Mucosa of descending colon (tissue), 3 donors: ENCODE results near the gene TMEM182. TPM values are rescaled to one million over a fixed set of nuclear protein-coding genes. Genes with fewer than 3 reads are reported as not detected.
A peak's percentile ranks its signal among the peaks of the same experiment; 100 is the strongest.

Experiments used
- ATAC-seq: fragments of 200-7000 bp; cut with Tn5 transposase; one replicate; pipeline ENCODE4 v1.9.1; 2020; ENCODE audit warnings: mild to moderate bottlenecking, moderate library complexity
- DNase-seq, 3 donors: peaks; one replicate each; pipeline ENCODE4 v3.0.0-alpha.2; 2020
- H3K36me3 ChIP-seq: fragments of 200-600 bp; one replicate; pipeline ENCODE4 v1.8.0; 2021; ENCODE audit warnings: low read depth, mild to moderate bottlenecking
- H3K4me1 ChIP-seq: fragments of 200-600 bp; one replicate; pipeline ENCODE4 v1.8.0; 2021; ENCODE audit warnings: low read depth, mild to moderate bottlenecking
- H3K4me3 ChIP-seq: fragments of 200-600 bp; one replicate; pipeline ENCODE4 v1.8.0; 2021; ENCODE audit warnings: mild to moderate bottlenecking
- H3K9me3 ChIP-seq: fragments of 200-600 bp; one replicate; pipeline ENCODE4 v1.8.0; 2021; ENCODE audit warnings: mild to moderate bottlenecking
- intact Hi-C, 2 donors: fragments of 100-400 bp; cut with DNase I in 1 of 2; cut with micrococcal nuclease in 1 of 2; formaldehyde crosslinking; loops; one replicate each; pipeline versions ENCODE4 v1.11.0 to v1.11.1; 2022; cut with DNase I, micrococcal nuclease
- total RNA-seq, 3 donors: library from RNA; stranded (reverse); fragmentation: NEBNext Ultra II Directional in 2 of 3; extraction: Animal tissue kit (Norgen Biotek cat#: 25700) in 2 of 3; gene quantifications; one replicate each; pipeline versions ENCODE4 v1.2.1 to v1.2.4, GENCODE V29; 2021 to 2023
- TF ChIP-seq, protein P1 (sequence below): fragments of 200-600 bp; IDR thresholded peaks from one replicate; pipeline ENCODE4 v1.8.0; 2022; ENCODE audit warnings: antibody characterized with exemption, mild to moderate bottlenecking
- donor health status: DM: no; HTN: no; CAD: no; lungs with moderate emphysema.
- donor health status: DM: no; HTN: no; CAD: no.
- donor health status: DM: no; HTN: yes; CAD: no.

Gene TMEM182
- total RNA-seq, 3 donors from 2014 or later = 3.2 to 4.4 (median 3.4) TPM

DNA sequence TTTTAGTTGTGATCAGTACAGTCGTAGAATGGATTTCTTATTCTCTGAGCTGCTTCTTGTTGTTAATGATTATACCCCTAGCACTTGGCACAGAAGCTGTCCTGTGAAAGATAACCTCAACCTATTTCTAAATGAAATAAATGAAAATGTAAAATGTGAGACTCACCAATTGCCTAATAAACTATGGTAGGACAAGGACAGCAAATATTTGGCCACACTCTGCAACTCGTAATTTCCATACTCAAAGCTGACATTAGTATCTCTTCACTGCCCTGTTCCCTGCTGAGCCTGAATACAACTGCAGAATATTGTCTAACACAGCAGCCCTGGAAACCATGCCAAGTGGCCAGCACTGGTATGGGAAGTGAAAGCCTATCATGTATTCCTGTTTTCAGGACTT, 34.5 kb downstream of the TMEM182 start:
- no peak for ATAC-seq

DNA sequence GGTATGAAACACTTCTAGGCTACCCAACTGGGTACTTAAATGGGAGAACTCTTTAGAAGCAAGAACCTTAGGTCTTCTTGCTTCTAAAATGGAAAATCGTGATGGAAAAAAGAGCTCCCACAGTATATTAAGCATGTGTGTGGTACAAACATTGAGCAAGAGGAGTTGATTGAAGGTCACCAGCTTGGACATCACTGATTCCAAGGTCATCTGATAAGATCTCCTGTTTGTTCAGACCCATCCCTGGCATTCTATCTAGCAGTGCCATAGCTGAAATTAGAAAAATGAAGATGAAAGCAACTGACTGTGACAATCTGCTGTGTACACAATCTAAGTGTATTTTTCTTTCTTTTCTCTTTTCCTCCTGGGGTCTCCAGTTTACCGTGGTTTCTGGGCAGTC, 35.7 kb downstream of the TMEM182 start:
- H3K9me3 ChIP-seq = peaks cover 32% of the 10 kb centered on the region
- ATAC-seq (no peak), DNase-seq (no peak)
- no peak overlapping the region for H3K4me3 ChIP-seq
- intact Hi-C loops = no loop called here
- H3K36me3 ChIP-seq = no peaks in the 10 kb centered on the region
- TF ChIP-seq, protein P1, sequence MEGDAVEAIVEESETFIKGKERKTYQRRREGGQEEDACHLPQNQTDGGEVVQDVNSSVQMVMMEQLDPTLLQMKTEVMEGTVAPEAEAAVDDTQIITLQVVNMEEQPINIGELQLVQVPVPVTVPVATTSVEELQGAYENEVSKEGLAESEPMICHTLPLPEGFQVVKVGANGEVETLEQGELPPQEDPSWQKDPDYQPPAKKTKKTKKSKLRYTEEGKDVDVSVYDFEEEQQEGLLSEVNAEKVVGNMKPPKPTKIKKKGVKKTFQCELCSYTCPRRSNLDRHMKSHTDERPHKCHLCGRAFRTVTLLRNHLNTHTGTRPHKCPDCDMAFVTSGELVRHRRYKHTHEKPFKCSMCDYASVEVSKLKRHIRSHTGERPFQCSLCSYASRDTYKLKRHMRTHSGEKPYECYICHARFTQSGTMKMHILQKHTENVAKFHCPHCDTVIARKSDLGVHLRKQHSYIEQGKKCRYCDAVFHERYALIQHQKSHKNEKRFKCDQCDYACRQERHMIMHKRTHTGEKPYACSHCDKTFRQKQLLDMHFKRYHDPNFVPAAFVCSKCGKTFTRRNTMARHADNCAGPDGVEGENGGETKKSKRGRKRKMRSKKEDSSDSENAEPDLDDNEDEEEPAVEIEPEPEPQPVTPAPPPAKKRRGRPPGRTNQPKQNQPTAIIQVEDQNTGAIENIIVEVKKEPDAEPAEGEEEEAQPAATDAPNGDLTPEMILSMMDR = no peak
- H3K4me1 ChIP-seq = no peaks in the 10 kb centered on the region

More for the DNA sequence above, 34.5 kb downstream of the TMEM182 start:
- peaks cover 21% of the 10 kb centered on the region for H3K9me3 ChIP-seq
- TF ChIP-seq, protein P1 = no peak
- H3K4me3 ChIP-seq = no peak overlapping the region
- no peaks in the 10 kb centered on the region for H3K4me1 ChIP-seq
- H3K36me3 ChIP-seq = no peaks in the 10 kb centered on the region
- no peak for DNase-seq
- intact Hi-C loops = no loop called here

DNA sequence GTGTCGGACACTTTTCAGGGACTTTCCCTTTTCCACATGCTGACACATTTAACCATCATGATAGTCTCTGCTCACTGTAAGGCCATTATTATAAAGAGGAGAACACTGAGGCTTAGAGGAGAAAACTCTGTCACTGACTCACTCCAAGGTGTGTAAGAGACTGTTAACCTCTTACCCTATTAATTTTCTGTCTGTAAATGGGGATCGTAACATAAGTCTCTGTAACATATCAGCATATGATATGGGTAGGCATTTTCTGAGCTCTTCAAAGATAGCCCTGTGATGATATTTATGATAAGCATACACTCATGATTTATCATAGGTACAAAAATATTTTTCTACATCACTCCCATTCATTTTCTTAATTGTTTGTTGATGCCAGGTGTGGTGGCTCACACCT, 36.4 kb downstream of the TMEM182 start:
- no peak for ATAC-seq
- Histone ChIP-seq H3K4me1 (no peaks in the 10 kb centered on the region), H3K36me3 (no peaks in the 10 kb centered on the region), H3K9me3 (peaks cover 33% of the 10 kb centered on the region), H3K4me3 (no peak overlapping the region)
- TF ChIP-seq, protein P1 = no peak
- DNase-seq = no peak
- intact Hi-C loops = no loop called here

DNA sequence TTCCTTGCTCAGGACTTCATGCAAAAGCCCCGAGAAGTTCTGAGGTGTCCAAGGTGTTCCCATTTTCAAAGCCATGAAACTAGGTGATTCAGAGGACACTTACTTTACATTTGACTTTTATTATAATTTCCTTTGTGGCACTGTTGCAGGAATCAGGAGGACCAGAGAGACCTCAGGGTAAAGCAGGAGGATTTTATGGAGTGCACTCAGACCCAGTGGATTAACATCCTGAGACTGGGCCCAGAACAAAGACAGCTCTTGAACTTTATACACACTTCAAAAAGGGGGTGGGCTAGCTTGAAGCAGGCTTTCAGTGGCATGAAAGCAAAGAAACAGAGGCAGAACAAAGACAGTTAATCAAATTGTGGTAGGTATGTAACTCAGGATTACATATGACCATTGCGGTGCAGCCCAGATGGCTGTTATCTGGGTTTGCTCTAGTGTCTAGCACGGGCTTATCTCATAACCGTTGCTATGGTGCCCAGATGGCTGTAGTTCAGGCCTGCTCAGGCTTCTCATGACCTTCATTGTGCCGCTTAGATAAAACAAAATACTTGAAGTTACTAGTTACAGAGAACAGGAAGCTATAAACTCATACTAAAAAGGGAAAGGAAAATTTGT, 39.4 kb downstream of the TMEM182 start:
- Histone ChIP-seq H3K36me3 (no peaks in the 10 kb centered on the region), H3K4me3 (no peak overlapping the region), H3K9me3 (peaks cover 33% of the 10 kb centered on the region), H3K4me1 (no peaks in the 10 kb centered on the region)
- ATAC-seq (no peak), DNase-seq (peak in 1 of 3 donors; percentile 7)
- intact Hi-C loops = loop anchor here in 1 of 2 donors (10.0 kb wide), 1 partner anchor 46 kb away; no protein-coding TSS in a partner anchor
- TF ChIP-seq, protein P1 = no peak

DNA sequence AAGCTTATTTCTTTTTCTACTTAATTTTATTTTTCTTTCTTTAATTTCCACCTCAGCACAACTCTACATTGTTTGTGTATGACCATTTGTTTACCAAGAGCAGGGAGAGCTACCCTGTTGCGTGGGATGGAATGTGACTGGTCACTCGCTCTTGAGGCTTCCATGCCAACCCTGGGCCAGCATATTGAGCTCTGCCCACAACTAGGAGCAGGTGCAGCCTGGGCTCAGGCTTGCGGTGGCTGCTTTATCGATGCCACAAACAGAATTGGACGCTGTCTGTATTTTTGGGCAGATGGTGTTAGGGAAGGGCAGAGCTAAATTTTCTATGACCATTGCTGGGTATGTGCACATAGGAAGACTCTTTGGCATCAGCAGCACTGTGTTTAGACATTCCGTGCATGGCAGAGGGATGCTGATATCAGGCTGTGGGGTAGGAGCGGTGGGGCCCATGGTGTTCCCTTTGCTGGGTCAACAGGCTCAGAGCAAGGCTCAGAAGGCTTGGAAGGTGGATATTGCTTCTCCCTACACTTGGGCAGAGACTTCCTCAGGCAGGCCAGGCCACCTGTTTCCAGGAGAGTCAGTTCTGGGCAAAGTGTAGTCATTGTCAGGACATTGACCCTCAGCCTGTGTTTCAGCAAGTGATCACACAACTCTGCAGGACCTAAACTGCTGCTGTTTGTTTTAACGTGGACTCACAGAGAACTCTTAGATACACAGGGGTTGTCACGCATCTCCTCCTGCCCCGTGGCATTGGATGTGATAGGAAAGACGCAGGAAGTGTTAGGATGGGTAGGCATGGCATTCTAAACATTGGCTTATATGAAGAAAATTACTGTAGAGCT, 40.2 kb downstream of the TMEM182 start:
- Histone ChIP-seq H3K4me3 (no peak overlapping the region), H3K4me1 (no peaks in the 10 kb centered on the region), H3K9me3 (peaks cover 33% of the 10 kb centered on the region), H3K36me3 (no peaks in the 10 kb centered on the region)
- no peak for DNase-seq
- TF ChIP-seq, protein P1 = no peak
- intact Hi-C loops = loop anchor here in 1 of 2 donors (10.0 kb wide), 1 partner anchor 47 kb away; no protein-coding TSS in a partner anchor
- ATAC-seq = no peak
